Activated CD8-positive, alpha-beta memory T cell treated with anti-CD3 and anti-CD28 coated beads for 48 hours (primary cell): Measurements from ENCODE around the gene HCN3.

Experiments used
- DNase-seq, 3 experiments: peaks; one replicate each; pipeline ENCODE4 v3.0.0-alpha.2; 2020; ENCODE audit warnings: low read depth in 2 of 3, low spot score in 2 of 3

Gene HCN3

GRCh38 chr1:155308493-155309422, 31.5 kb downstream of the HCN3 start, which contains the start of gene FDPS:
TSS of gene FDPS (plus strand) at chr1:155308866. CDS start at chr1:155309790, 924 bp downstream.
- peak; percentile 68 to 94 (median 85) for DNase-seq

GRCh38 chr1:155309423-155310021, 32.3 kb downstream of the HCN3 start:
- DNase-seq: no peak

- no peak for DNase-seq
These were observed 36.0 kb downstream of the HCN3 start for GRCh38 chr1:155313261-155313660.

GRCh38 chr1:155316922-155317321, 39.7 kb downstream of the HCN3 start:
- no peak for DNase-seq

GRCh38 chr1:155318082-155318481, 40.8 kb downstream of the HCN3 start:
- no peak for DNase-seq

GRCh38 chr1:155319536-155319935, 42.3 kb downstream of the HCN3 start:
- no peak for DNase-seq

GRCh38 chr1:155320252-155320651, 43.0 kb downstream of the HCN3 start:
- no peak for DNase-seq

- no peak for DNase-seq
These were observed 43.7 kb downstream of the HCN3 start, which contains the start of gene RUSC1 for GRCh38 chr1:155320661-155321617. TSS of gene RUSC1 (plus strand) at chr1:155320894. CDS start at chr1:155321774, 880 bp downstream.

GRCh38 chr1:155321639-155322503, 44.6 kb downstream of the HCN3 start:
- DNase-seq: no peak

GRCh38 chr1:155322571-155322952, 45.3 kb downstream of the HCN3 start:
- DNase-seq: no peak

- DNase-seq: peak; percentile 76 to 97 (median 92)
These were observed 45.9 kb downstream of the HCN3 start for GRCh38 chr1:155322953-155323728.

- peak in 2 of 3 experiments; percentile 66 to 76 for DNase-seq
These were observed 46.4 kb downstream of the HCN3 start for GRCh38 chr1:155323729-155324036.

- DNase-seq: peak; percentile 77 to 84 (median 79)
These were observed 46.9 kb downstream of the HCN3 start for GRCh38 chr1:155324037-155324716.

- DNase-seq: no peak
These were observed 47.7 kb downstream of the HCN3 start for GRCh38 chr1:155324717-155325602.

GRCh38 chr1:155325603-155325893, 48.3 kb downstream of the HCN3 start:
- DNase-seq: no peak

- no peak for DNase-seq
These were observed 48.8 kb downstream of the HCN3 start for GRCh38 chr1:155326020-155326526.

GRCh38 chr1:155326631-155327037, 49.4 kb downstream of the HCN3 start:
- no peak for DNase-seq

GRCh38 chr1:155327981-155328380, 50.7 kb downstream of the HCN3 start:
- DNase-seq: no peak
